DMS53 treated with DMSO at 0.1 percent for 48 hours (cell line): ENCODE measurements around the gene SELENOV.
"Not testable (repeated sequence)": the region's sequence is repeated elsewhere in the genome, so short reads cannot be mapped to it uniquely, and the experiment has no call there.

Experiments used
- DNase-seq: peaks from one replicate; lab custom pipeline; 2025; ENCODE audit not compliant: unreplicated experiment; lab: John Stamatoyannopoulos, UW

The SELENOV gene

GRCh38 chr19:39514840-39515550, at the start of gene SELENOV:
Gene SELENOV, plus strand, starts transcription at chr19:39515139. Its CDS starts 74 bp downstream, at chr19:39515213.
- no peak for DNase-seq

GRCh38 chr19:39465956-39466747, 48.8 kb upstream of the SELENOV start:
- DNase-seq, result no peak

- no peak for DNase-seq
Measured at GRCh38 chr19:39467941-39468340, 47.0 kb upstream of the SELENOV start.

GRCh38 chr19:39469036-39469435, 45.9 kb upstream of the SELENOV start:
- no peak for DNase-seq

- no peak for DNase-seq
Measured at GRCh38 chr19:39469567-39469966, 45.4 kb upstream of the SELENOV start.

GRCh38 chr19:39470724-39471339, 44.1 kb upstream of the SELENOV start:
- DNase-seq, result no peak

- DNase-seq, result no peak
Measured at GRCh38 chr19:39471756-39472536, 43.0 kb upstream of the SELENOV start.

- no peak for DNase-seq
Measured at GRCh38 chr19:39472746-39473442, 42.0 kb upstream of the SELENOV start.

- DNase-seq, result no peak
Measured at GRCh38 chr19:39473443-39473960, 41.4 kb upstream of the SELENOV start.

- DNase-seq, result no peak
Measured at GRCh38 chr19:39474139-39474620, 40.8 kb upstream of the SELENOV start.

- no peak for DNase-seq
Measured at GRCh38 chr19:39475748-39476147, 39.2 kb upstream of the SELENOV start.

GRCh38 chr19:39479319-39479801, 35.6 kb upstream of the SELENOV start:
- not testable (repeated sequence) for DNase-seq

- DNase-seq, result no peak
Measured at GRCh38 chr19:39479916-39480315, 35.0 kb upstream of the SELENOV start.

- DNase-seq, result peak; percentile 94
Measured at GRCh38 chr19:39480337-39481228, 34.4 kb upstream of the SELENOV start, which contains the start of gene TIMM50. Gene TIMM50, plus strand, starts transcription at chr19:39480838. Its CDS starts 16 bp downstream, at chr19:39480854.

- DNase-seq, result no peak
Measured at GRCh38 chr19:39481229-39481545, 33.8 kb upstream of the SELENOV start.

GRCh38 chr19:39481676-39482075, 33.3 kb upstream of the SELENOV start:
- DNase-seq, result no peak

GRCh38 chr19:39483141-39483540, 31.8 kb upstream of the SELENOV start:
- DNase-seq, result no peak

- no peak for DNase-seq
Measured at GRCh38 chr19:39489756-39490155, 25.2 kb upstream of the SELENOV start.

GRCh38 chr19:39492225-39492624, 22.7 kb upstream of the SELENOV start:
- no peak for DNase-seq
